HG03108 (cell line): ENCODE measurements around the gene SLC17A6.

Experiments
- ATAC-seq: cut with Tn5 transposase; IDR thresholded peaks from one replicate; pipeline ENCODE4 v1.9.1; 2021; ENCODE audit warnings: moderate library complexity; ENCODE audit not compliant: unreplicated experiment

Gene SLC17A6

GRCh38 chr11:22337596-22338485 lies at the start of gene SLC17A6:
Gene SLC17A6, plus strand, starts transcription at chr11:22338381. Its CDS starts 153 bp downstream, at chr11:22338534.
- ATAC-seq = no peak

GRCh38 chr11:22302368-22302767 lies 35.8 kb upstream of the SLC17A6 start:
- ATAC-seq = no peak

DNA sequence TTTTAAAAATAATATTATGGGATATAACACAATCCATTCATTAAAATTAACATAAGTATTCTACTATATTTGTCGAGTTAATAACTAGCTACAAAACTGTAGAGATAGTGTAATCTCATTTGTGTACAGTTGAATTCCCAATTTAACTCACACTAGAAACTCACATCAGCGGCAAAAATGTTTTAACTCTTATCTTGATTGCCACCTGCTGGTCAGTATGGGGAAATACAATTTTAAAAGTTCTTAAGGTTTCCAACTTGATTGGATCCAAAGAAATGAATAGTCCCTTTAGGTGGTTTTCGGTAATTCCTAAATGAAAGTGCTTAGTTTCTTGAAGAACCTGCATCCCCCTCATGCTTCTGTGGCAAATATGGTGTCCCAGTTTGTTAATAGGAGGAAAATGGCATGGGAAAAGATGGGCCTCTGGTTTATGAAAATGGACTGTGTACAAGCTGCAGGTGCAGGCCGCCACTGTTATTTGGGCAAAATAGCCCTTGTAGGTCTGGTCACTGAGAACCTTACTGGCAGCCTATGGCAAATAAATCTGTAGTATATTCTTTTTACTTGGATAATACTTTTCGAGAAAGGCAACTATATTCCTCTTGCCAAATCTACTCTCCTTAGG lies 33.7 kb upstream of the SLC17A6 start:
- ATAC-seq = no peak

DNA sequence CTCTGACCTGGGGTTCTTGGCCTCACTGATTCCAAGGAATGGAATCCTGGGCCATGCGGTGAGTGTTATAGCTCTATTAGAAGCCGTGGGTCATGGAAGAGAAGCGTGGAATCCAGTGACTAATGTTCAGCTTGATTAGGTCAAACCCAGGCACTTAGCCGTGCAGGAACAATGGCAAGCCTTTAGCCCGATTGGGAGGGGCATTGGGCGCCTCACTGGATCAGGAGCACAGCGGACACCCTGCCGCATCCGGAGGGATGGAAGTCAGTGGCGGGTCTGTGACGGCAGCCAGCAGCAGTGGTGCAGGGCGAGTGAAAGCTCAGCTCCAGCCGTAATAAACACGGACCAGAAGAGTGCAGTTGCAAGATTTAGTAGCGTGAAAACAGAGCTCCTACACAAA lies 20.5 kb upstream of the SLC17A6 start:
- ATAC-seq = no peak

- ATAC-seq = no peak
These were observed 6.4 kb upstream of the SLC17A6 start for GRCh38 chr11:22331771-22332170.

- ATAC-seq = no peak
These were observed 1.6 kb upstream of the SLC17A6 start for GRCh38 chr11:22336587-22336986.

DNA sequence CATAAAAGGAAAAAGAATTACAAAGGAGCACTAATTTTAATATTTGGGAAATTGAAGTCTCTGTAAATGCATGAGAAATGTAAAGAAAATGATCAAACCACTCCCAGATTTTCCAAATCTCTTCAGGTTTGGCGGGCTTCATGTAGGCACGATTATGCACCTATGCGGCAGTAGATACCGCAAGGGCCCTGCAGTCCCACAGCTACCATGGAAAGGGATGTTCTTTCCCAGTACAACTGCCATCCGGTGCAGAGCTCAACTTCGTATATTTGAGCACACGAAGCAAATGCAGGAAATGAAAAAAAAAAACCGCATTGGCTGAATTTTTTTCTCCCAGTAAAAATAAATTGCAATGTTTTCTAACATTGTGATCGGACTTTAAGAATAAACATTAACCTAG lies 1.4 kb downstream of the SLC17A6 start:
- no peak for ATAC-seq

- no peak for ATAC-seq
These were observed 2.1 kb downstream of the SLC17A6 start for GRCh38 chr11:22340235-22340634.

- no peak for ATAC-seq
These were observed 2.8 kb downstream of the SLC17A6 start for GRCh38 chr11:22340701-22341587.

GRCh38 chr11:22341588-22341931 lies 3.4 kb downstream of the SLC17A6 start:
- ATAC-seq = no peak

DNA sequence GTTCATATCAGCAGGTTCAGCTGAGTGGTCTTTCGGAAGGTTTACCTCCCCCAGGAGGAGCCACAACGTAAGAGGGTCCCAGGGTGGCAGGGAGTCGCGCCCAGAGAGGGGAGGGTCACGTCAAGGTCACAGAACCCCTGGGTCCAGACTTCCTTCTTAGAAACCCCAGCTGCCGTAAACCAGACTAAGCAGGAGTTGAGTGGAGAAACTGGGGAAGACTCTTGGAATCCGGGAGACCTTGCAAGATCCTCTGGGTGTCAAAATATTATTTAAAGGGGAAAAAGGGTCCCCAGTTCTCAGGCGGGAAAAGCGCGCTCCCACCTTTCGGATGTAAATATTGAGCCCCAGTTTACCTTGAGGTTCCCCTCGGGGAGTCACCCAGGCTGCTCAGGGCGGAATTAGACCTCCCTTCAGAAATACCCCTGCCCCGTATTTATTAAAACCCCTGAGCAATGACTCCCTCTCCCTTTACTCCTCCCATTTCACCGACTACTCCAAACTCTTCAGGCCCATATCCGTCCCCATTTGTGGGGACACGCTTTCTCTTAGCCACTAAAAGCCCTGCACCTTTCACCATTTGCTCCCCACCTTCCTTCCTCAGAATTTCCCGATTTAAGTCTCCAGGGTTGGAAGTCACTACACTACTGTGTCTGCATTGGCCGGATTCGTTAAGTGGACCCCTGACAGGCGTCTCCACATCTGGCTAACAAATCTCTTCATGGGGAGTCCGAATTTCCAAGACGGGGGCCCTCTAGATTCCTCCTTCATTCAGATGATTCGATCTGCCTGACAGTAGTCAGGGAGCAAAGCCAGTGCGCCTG lies 4.2 kb downstream of the SLC17A6 start:
- ATAC-seq = no peak

DNA sequence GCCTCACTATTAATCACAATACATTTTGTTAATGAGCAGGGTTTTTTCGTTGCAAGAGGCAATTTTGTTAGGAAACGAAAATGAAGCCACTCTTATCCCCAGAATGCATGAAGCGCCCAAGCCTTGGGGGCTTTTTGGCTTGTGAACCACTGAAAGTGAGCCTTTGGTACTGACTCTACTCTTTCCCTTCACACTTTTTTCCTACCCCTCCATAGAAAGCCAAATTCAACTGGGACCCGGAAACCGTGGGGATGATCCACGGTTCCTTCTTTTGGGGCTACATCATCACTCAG lies 4.8 kb downstream of the SLC17A6 start:
- no peak for ATAC-seq

GRCh38 chr11:22343371-22344032 lies 5.3 kb downstream of the SLC17A6 start:
- no peak for ATAC-seq

GRCh38 chr11:22344081-22344480 lies 5.9 kb downstream of the SLC17A6 start:
- no peak for ATAC-seq

DNA sequence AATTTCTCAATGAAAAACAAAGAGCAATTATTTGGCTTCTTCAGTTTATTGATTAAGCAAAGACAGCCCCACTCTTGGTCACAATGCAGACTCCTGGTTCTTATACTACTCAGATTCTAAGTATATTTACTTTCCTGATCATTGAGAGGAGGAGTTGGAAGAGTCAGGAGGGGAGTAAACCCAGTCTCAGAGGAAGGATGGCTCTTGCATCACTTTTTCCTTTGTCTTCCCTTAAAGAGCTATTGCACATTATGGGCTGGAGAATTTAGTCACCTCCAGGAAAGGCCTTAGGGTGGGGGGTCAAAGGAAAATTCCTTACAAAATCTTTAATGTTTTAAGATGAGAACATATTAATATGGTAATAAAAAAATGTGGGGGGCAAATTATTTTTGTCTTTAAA lies 8.1 kb downstream of the SLC17A6 start:
- ATAC-seq = no peak

DNA sequence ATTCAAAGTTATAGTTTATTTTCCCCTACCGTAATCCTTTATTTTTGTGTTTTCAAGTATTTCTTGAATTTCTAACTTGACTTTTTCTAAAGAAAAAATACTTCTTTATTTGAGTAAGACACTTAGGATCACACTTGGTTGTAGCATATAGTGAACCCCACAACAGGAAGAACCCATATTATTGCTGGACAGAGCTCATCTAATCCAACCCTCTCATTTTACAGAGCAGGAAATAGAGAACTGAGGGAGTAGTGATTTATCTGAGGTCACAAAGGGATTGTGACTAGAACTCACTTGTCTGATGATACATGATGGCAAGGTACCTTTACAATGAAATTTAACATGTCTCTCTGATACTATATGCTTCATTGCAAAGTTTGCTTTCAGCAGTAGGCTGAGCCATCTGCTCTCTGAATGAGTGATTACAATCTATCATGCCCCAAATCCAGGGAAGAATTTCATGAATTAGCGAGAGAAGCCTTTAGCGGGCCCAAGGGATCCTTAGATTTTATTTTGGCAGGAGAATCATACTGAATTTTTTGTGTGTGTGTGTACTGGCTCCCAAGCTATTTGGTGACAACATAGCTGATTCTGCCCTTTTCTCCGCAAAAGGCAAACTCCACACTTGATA lies 9.8 kb downstream of the SLC17A6 start:
- ATAC-seq = no peak

- no peak for ATAC-seq
These were observed 11.3 kb downstream of the SLC17A6 start for GRCh38 chr11:22349491-22349890.

- no peak for ATAC-seq
These were observed 21.1 kb downstream of the SLC17A6 start for GRCh38 chr11:22359295-22359694.

GRCh38 chr11:22371160-22371559 lies 33.0 kb downstream of the SLC17A6 start:
- ATAC-seq = no peak

- no peak for ATAC-seq
These were observed 48.9 kb downstream of the SLC17A6 start for GRCh38 chr11:22387126-22387525.
